ENCODE measurements around the gene ANKH. TPM values are rescaled to one million over a fixed set of nuclear protein-coding genes. Genes with fewer than 3 reads are reported as not detected.

The ANKH gene
- total and polyA plus RNA-seq, 2 of the 13 experiments (the other 11 are each of a cell fraction or from before 2014, with no cell fraction given): 25.0 to 36.0 TPM

- TF ChIP-seq ZBTB40 (IDR thresholded peaks at IDR 0.05): no peak
- TF ChIP-seq ZBTB40 (CRISPR knock-in tag; IDR thresholded peaks at IDR 0.05): peak; percentile 82
- TF ChIP-seq ZNF512 (CRISPR knock-in tag; IDR thresholded peaks at IDR 0.05): no peak; the same call in 1 of the 2 replicates
- TF ChIP-seq DMAP1 (CRISPR knock-in tag; IDR thresholded peaks at IDR 0.05): peak; percentile 73; the same call in 1 of the 2 replicates
- TF ChIP-seq KDM1A (CRISPR knock-in tag; IDR thresholded peaks at IDR 0.05): no peak
- TF ChIP-seq HNRNPL (IDR thresholded peaks at IDR 0.05; ENCODE audit: low read depth, low read length): no peak
- no peak for TF ChIP-seq ZHX1 (CRISPR knock-in tag; IDR thresholded peaks at IDR 0.05; ENCODE audit: low read depth)
- TF ChIP-seq FOSL2 (CRISPR knock-in tag; IDR thresholded peaks at IDR 0.05): peak; percentile 35; the same call in 1 of the 2 replicates
- TF ChIP-seq ZNF280D (CRISPR knock-in tag; IDR thresholded peaks at IDR 0.05): 0 out of 2 replicates have a peak, but pooled peaks have one; percentile 35
- no peak for TF ChIP-seq ZFP36L2 (CRISPR knock-in tag; IDR thresholded peaks at IDR 0.05)
- peak in 1 of 2 experiments; percentile 85; a peak in 2 of 4 replicates for TF ChIP-seq KLF16 (CRISPR knock-in tag; IDR thresholded peaks at IDR 0.05)
- no peak for TF ChIP-seq FOXA3 (CRISPR knock-in tag; IDR thresholded peaks at IDR 0.05)
Observed at GRCh38 chr5:14664270-14665100, 207.1 kb downstream of the ANKH start, which contains the start of gene OTULIN (continued).
